H1 (cell line): ENCODE results near the gene TAS2R41. TPM values are rescaled to one million over a fixed set of nuclear protein-coding genes. Genes with fewer than 3 reads are reported as not detected.

ENCODE experiments used
- CTCF ChIA-PET: fragments of 300-600 bp; sonication (Branson Sonifier 250); formaldehyde crosslinking; loops from one replicate; lab custom pipeline; 2021; ENCODE audit not compliant: partially characterized antibody; lab: Charles Lee
- POLR2A ChIA-PET: fragments of 300-600 bp; sonication (Branson Sonifier 250); formaldehyde crosslinking; loops from one replicate; lab custom pipeline; 2021; ENCODE audit warnings: inconsistent platforms; ENCODE audit not compliant: partially characterized antibody; lab: Charles Lee
- DNase-seq, 2 experiments: peaks; one replicate each; pipeline versions ENCODE4 v3.0.0 to v3.0.0-alpha.2; 2010 to 2022; ENCODE audit warnings: low spot score in 2 of 2, low read depth in 1 of 2, mixed read lengths in 1 of 2
- FAIRE-seq: peaks from 2 replicates; lab custom pipeline; 2011; peaks lifted over from hg19 to GRCh38; lab: Jason Lieb, UNC
- H2AFZ ChIP-seq: 2 replicates; pipeline ENCODE4 v1.8.1; 2012; ENCODE audit warnings: low read length, inconsistent platforms
- H2AK5ac ChIP-seq: 2 replicates; pipeline ENCODE4 v1.6.1; 2013; ENCODE audit warnings: low read depth, low read length
- H2BK120ac ChIP-seq: replicated peaks from 2 replicates; pipeline ENCODE3; 2013; ENCODE audit warnings: low read depth, low read length, inconsistent platforms
- H2BK12ac ChIP-seq: 2 replicates; pipeline ENCODE4 v1.6.1; 2013; ENCODE audit warnings: low read depth, low read length
- H2BK15ac ChIP-seq: 2 replicates; pipeline ENCODE4 v1.6.1; 2013; ENCODE audit warnings: low read length
- H2BK20ac ChIP-seq: 2 replicates; pipeline ENCODE4 v1.6.1; 2013; ENCODE audit warnings: low read length
- H2BK5ac ChIP-seq: 2 replicates; pipeline ENCODE4 v1.6.1; 2013; ENCODE audit warnings: low read depth, low read length
- H3K14ac ChIP-seq: 2 replicates; pipeline ENCODE4 v1.6.1; 2013; ENCODE audit warnings: inconsistent platforms; ENCODE audit not compliant: insufficient read length
- H3K18ac ChIP-seq: 2 replicates; pipeline ENCODE4 v1.6.1; 2013; ENCODE audit warnings: low read length; ENCODE audit errors: extremely low read depth
- H3K23ac ChIP-seq: 2 replicates; pipeline ENCODE4 v1.6.1; 2013; ENCODE audit warnings: inconsistent platforms; ENCODE audit not compliant: insufficient read length
- H3K23me2 ChIP-seq: 2 replicates; pipeline ENCODE4 v1.6.1; 2013; ENCODE audit warnings: low read depth, low read length
- H3K27ac ChIP-seq: 2 replicates; pipeline ENCODE4 v1.6.1; 2011; ENCODE audit warnings: low read depth, low read length, inconsistent platforms
- H3K27me3 ChIP-seq, 4 experiments: replicated peaks in 1 of 4; 1 replicate in 1 of 4; 2 replicates in 3 of 4; pipeline versions ENCODE4 v1.6.1 to v1.8.1; 2011 to 2013; ENCODE audit warnings: low read length in 3 of 4, mild to moderate bottlenecking in 3 of 4, inconsistent platforms in 2 of 4, mixed read lengths in 2 of 4, moderate library complexity in 1 of 4; ENCODE audit not compliant: control insufficient read depth in 3 of 4, insufficient read depth in 3 of 4; ENCODE audit errors: extremely low read depth in 1 of 4
- H3K36me3 ChIP-seq, 4 experiments: 2 replicates each; pipeline versions ENCODE4 v1.6.1 to v1.8.1; 2011 to 2013; ENCODE audit warnings: mild to moderate bottlenecking in 4 of 4, low read length in 3 of 4, moderate library complexity in 2 of 4, control low read depth in 1 of 4, inconsistent platforms in 1 of 4; ENCODE audit not compliant: insufficient read depth in 4 of 4, control insufficient read depth in 2 of 4
- H3K4ac ChIP-seq: replicated peaks from 2 replicates; pipeline ENCODE3; 2013; ENCODE audit warnings: low read length, low read depth, mixed read lengths, inconsistent platforms; ENCODE audit not compliant: insufficient read length
- H3K4me1 ChIP-seq, 4 experiments: replicated peaks in 1 of 4; 1 replicate in 1 of 4; 2 replicates in 3 of 4; pipeline versions ENCODE4 v1.6.1 to v1.8.1; 2011 to 2013; ENCODE audit warnings: low read length in 3 of 4, inconsistent platforms in 2 of 4, mixed read lengths in 1 of 4; ENCODE audit not compliant: insufficient read depth in 4 of 4, control insufficient read depth in 3 of 4
- H3K4me2 ChIP-seq, 2 experiments: 2 replicates each; pipeline versions ENCODE4 v1.6.1 to v1.8.1; 2011 to 2013; ENCODE audit warnings: low read depth in 2 of 2, low read length in 2 of 2, control low read depth in 1 of 2, inconsistent platforms in 1 of 2, mild to moderate bottlenecking in 1 of 2; ENCODE audit not compliant: insufficient read depth in 1 of 2
- H3K4me3 ChIP-seq, 4 experiments: fragments of 200-600, 300-600 bp in 1 of 4; sonication (generic), shearing (Covaris generic), sonication (Bioruptor Twin) in 1 of 4; 2 replicates each; pipeline versions ENCODE4 v1.5.1 to v1.8.1; 2011 to 2016; ENCODE audit warnings: low read length in 4 of 4, low read depth in 3 of 4, control low read depth in 2 of 4, inconsistent platforms in 2 of 4, mild to moderate bottlenecking in 2 of 4, mixed read lengths in 1 of 4, moderate library complexity in 1 of 4; ENCODE audit not compliant: insufficient read depth in 2 of 4; ENCODE audit errors: extremely low read depth in 1 of 4
- H3K56ac ChIP-seq: replicated peaks from 2 replicates; pipeline ENCODE3; 2013; ENCODE audit warnings: low read depth, mild to moderate bottlenecking, mixed read lengths, low read length, inconsistent platforms; ENCODE audit not compliant: insufficient read length
- H3K79me1 ChIP-seq: 2 replicates; pipeline ENCODE4 v1.6.1; 2013; ENCODE audit warnings: low read depth, low read length, control low read depth
- H3K79me2 ChIP-seq, 2 experiments: 2 replicates each; pipeline versions ENCODE4 v1.6.1 to v1.8.1; 2012 to 2013; ENCODE audit warnings: low read length in 2 of 2, mild to moderate bottlenecking in 2 of 2, inconsistent platforms in 1 of 2; ENCODE audit not compliant: insufficient read depth in 2 of 2, control insufficient read depth in 1 of 2
- H3K9ac ChIP-seq, 4 experiments: replicated peaks in 1 of 4; 1 replicate in 1 of 4; 2 replicates in 3 of 4; pipeline versions ENCODE4 v1.6.1 to v1.8.1; 2011 to 2013; ENCODE audit warnings: low read depth in 3 of 4, low read length in 3 of 4, control low read depth in 2 of 4, mild to moderate bottlenecking in 2 of 4, moderate library complexity in 2 of 4, inconsistent platforms in 1 of 4; ENCODE audit errors: extremely low read depth in 1 of 4
- H3K9me3 ChIP-seq, 2 experiments: 2 replicates each; pipeline versions ENCODE4 v1.6.1 to v1.8.1; 2012 to 2013; ENCODE audit warnings: mild to moderate bottlenecking in 2 of 2, moderate library complexity in 2 of 2, control low read depth in 1 of 2, inconsistent platforms in 1 of 2, low read depth in 1 of 2, low read length in 1 of 2, mixed read lengths in 1 of 2; ENCODE audit not compliant: insufficient read depth in 2 of 2
- H4K20me1 ChIP-seq, 2 experiments: replicated peaks in 1 of 2; 2 replicates each; pipeline versions ENCODE3 to v1.8.1; 2011 to 2013; ENCODE audit warnings: inconsistent platforms in 2 of 2, low read length in 2 of 2, mild to moderate bottlenecking in 1 of 2; ENCODE audit not compliant: insufficient read depth in 2 of 2, control insufficient read depth in 1 of 2
- H4K5ac ChIP-seq: 2 replicates; pipeline ENCODE4 v1.6.1; 2013; ENCODE audit warnings: low read length, low read depth, mixed read lengths, inconsistent platforms; ENCODE audit not compliant: insufficient read length
- H4K8ac ChIP-seq: 2 replicates; pipeline ENCODE4 v1.8.0; 2013; ENCODE audit warnings: mild to moderate bottlenecking, moderate library complexity, low read length, inconsistent platforms; ENCODE audit not compliant: insufficient read depth; ENCODE audit errors: extremely low read depth
- H4K91ac ChIP-seq: replicated peaks from 2 replicates; pipeline ENCODE3; 2013; ENCODE audit warnings: low read length, mixed read lengths, inconsistent platforms; ENCODE audit not compliant: insufficient read length
- WGBS, 2 experiments: shearing (Covaris generic) in 1 of 2; methylation state at CpG; one replicate each; pipeline versions ENCODE4 v1.1.6 to v1.1.7; 2013 to 2015; ENCODE audit warnings: low lambda C conversion rate in 2 of 2, mixed read lengths in 2 of 2, inconsistent platforms in 1 of 2, low coverage in 1 of 2, missing lambda C conversion rate in 1 of 2; ENCODE audit not compliant: insufficient replicate concordance in 2 of 2, insufficient coverage in 1 of 2, insufficient read length in 1 of 2; ENCODE audit errors: extremely low coverage in 1 of 2, missing lambda C conversion rate in 1 of 2; 5-methylcytosine and 5-hydroxymethylcytosine counted together
- polyA plus RNA-seq, 7 experiments: library from polyadenylated mRNA; depleted of rRNA in 3 of 7; stranded (reverse) in 5 of 7; unstranded in 2 of 7; fragments of >200 nt in 5 of 7; fragments of 200-250 nt in 2 of 7; gene quantifications; 1 replicate in 5 of 7; 2 replicates in 1 of 7; 4 replicates in 1 of 7; pipeline versions ENCODE4 v1.2.1 to v1.2.3, GENCODE V29; 2011 to 2013; ENCODE audit warnings: missing spikeins in 2 of 7, mixed read lengths in 2 of 7
- total RNA-seq: library from RNA; stranded (reverse); fragmentation: NEBNext Ultra II Directional; extraction: Animal tissue kit (Norgen Biotek cat#: 25700); gene quantifications from 2 replicates; pipeline ENCODE4 v1.2.1, GENCODE V29; 2021

The TAS2R41 gene
- total and polyA plus RNA-seq, 2 of the 8 experiments (the other 6 are each of a cell fraction or from before 2014, with no cell fraction given), result 0.12 TPM; not detected in 1

- no peak overlapping the region for H3K4me3 ChIP-seq
- no peak overlapping the region for H3K23ac ChIP-seq
- no peak overlapping the region for H3K18ac ChIP-seq
- H2BK5ac ChIP-seq, result no peak overlapping the region
- H3K14ac ChIP-seq, result no peak overlapping the region
- H3K4me2 ChIP-seq, result no peak overlapping the region
- no peak overlapping the region for H2AFZ ChIP-seq
- no peak overlapping the region for H3K4ac ChIP-seq
- no peak overlapping the region for H3K56ac ChIP-seq
- FAIRE-seq (no peak), DNase-seq (no peak)
- no peaks in the 10 kb centered on the region for H3K23me2 ChIP-seq
- H3K27ac ChIP-seq, result no peak overlapping the region
- no peak overlapping the region for H4K91ac ChIP-seq
- whole genome bisulfite sequencing, 2 experiments, result 86% methylated on average over 4 of the region's 4 CpGs; no CpG with 5 or more reads in 1 of the 2 experiments
- H2BK20ac ChIP-seq, result no peak overlapping the region
- H3K27me3 ChIP-seq, result no peaks in the 10 kb centered on the region
- no peaks in the 10 kb centered on the region for H4K20me1 ChIP-seq
- H3K79me2 ChIP-seq, result no peaks in the 10 kb centered on the region
- H3K79me1 ChIP-seq, result no peaks in the 10 kb centered on the region
- H3K9me3 ChIP-seq, result peaks cover 8 to 11% of the 10 kb centered on the region in 2 experiments
- POLR2A ChIA-PET, result no interaction called here
- H2BK120ac ChIP-seq, result no peak overlapping the region
- H3K36me3 ChIP-seq, result no peaks in the 10 kb centered on the region
- no peak overlapping the region for H4K5ac ChIP-seq
- H2AK5ac ChIP-seq, result no peak overlapping the region
- no peak overlapping the region for H3K9ac ChIP-seq
- CTCF ChIA-PET, result no interaction called here
- no peak overlapping the region for H2BK15ac ChIP-seq
- H3K4me1 ChIP-seq, result peaks cover 0 to 1% (median 0%) of the 10 kb centered on the region in 4 experiments; a peak in 1 of 7 replicates
- no peak overlapping the region for H4K8ac ChIP-seq
- no peak overlapping the region for H2BK12ac ChIP-seq
These were observed 17.2 kb upstream of the TAS2R41 start for GRCh38 chr7:143460271-143460979.
